Astrocyte (in vitro differentiated cells and primary cell): Measurements from ENCODE around the gene ZMYM1.

ENCODE experiments used
- CTCF ChIP-seq: IDR thresholded peaks from 2 replicates; pipeline ENCODE4 v1.5.1; 2011; ENCODE audit warnings: low read depth, mild to moderate bottlenecking, inconsistent platforms, low read length, moderate library complexity; ENCODE audit not compliant: insufficient read depth
- EZH2 ChIP-seq: IDR thresholded peaks from 2 replicates; pipeline ENCODE4 v1.6.1; 2012; ENCODE audit warnings: mild to moderate bottlenecking, low read length, inconsistent platforms; ENCODE audit not compliant: insufficient read depth

- TF ChIP-seq CTCF (no peak), EZH2 (no peak)
These were observed 35.7 kb upstream of the ZMYM1 start for GRCh38 chr1:35043498-35043897.
